ENCODE results near the gene SLC22A17.

SLC22A17 gene

GRCh38 chr14:23302290-23303225, 50.1 kb downstream of the SLC22A17 start, which contains the start of gene PPP1R3E:
Gene PPP1R3E, minus strand, starts transcription at chr14:23302859. Its CDS starts 283 bp downstream, at chr14:23302576.
- peak in 1 of 2 donors; percentile 42 for DNase-seq

GRCh38 chr14:23301969-23302289, 50.8 kb downstream of the SLC22A17 start:
- no peak for DNase-seq

- DNase-seq, result peak; percentile 98
Observed at GRCh38 chr14:23301288-23301968, 51.3 kb downstream of the SLC22A17 start.

GRCh38 chr14:23300687-23301223, 51.9 kb downstream of the SLC22A17 start:
- no peak for DNase-seq

- DNase-seq, result peak in 1 of 2 donors; percentile 39
Observed at GRCh38 chr14:23299986-23300686, 52.6 kb downstream of the SLC22A17 start.

GRCh38 chr14:23299211-23299957, 53.3 kb downstream of the SLC22A17 start:
- peak; percentile 40 to 65 for DNase-seq

- no peak for DNase-seq
Observed at GRCh38 chr14:23297611-23298277, 54.9 kb downstream of the SLC22A17 start.

GRCh38 chr14:23297096-23297495, 55.6 kb downstream of the SLC22A17 start:
- DNase-seq, result no peak
